ENCODE measurements around the gene EXOC3L1.

- TF ChIP-seq CTCF (CRISPR knock-in tag; IDR thresholded peaks at IDR 0.05) (no peak), ZNF121 (CRISPR knock-in tag; IDR thresholded peaks at IDR 0.05) (no peak), NFRKB (IDR thresholded peaks at IDR 0.05) (no peak), ZHX1 (CRISPR knock-in tag; IDR thresholded peaks at IDR 0.05; ENCODE audit: low read depth) (no peak), BCL3 (CRISPR knock-in tag; IDR thresholded peaks at IDR 0.05) (no peak), ZNF292 (CRISPR knock-in tag; IDR thresholded peaks at IDR 0.05; ENCODE audit: borderline replicate concordance, low read depth) (no peak), ZNF264 (CRISPR knock-in tag; IDR thresholded peaks at IDR 0.05) (no peak), ATF2 (CRISPR knock-in tag; IDR thresholded peaks at IDR 0.05) (no peak), TAF1 (CRISPR knock-in tag; IDR thresholded peaks at IDR 0.05) (no peak), PHF5A (CRISPR knock-in tag; IDR thresholded peaks at IDR 0.05; ENCODE audit: low read depth, unreplicated experiment) (no peak), POLR2A (IDR thresholded peaks at IDR 0.05; ENCODE audit: insufficient read depth in 1 of 2, low read depth in 2 of 2, low read length in 2 of 2) (no peak), MYC (CRISPR knock-in tag; IDR thresholded peaks at IDR 0.05; ENCODE audit: borderline replicate concordance) (no peak), DNMT1 (CRISPR knock-in tag; IDR thresholded peaks at IDR 0.05) (no peak)
Observed at GRCh38 chr16:67193536-67193935, 3.6 kb upstream of the EXOC3L1 start.

All from HepG2 (cell line).